H1 (cell line): Measurements from ENCODE around the gene HOXB4. TPM values are rescaled to one million over a fixed set of nuclear protein-coding genes. Genes with fewer than 3 reads are reported as not detected.

Experiments
- CTCF ChIA-PET: fragments of 300-600 bp; sonication (Branson Sonifier 250); formaldehyde crosslinking; loops from one replicate; lab custom pipeline; 2021; ENCODE audit not compliant: partially characterized antibody; lab: Charles Lee
- POLR2A ChIA-PET: fragments of 300-600 bp; sonication (Branson Sonifier 250); formaldehyde crosslinking; loops from one replicate; lab custom pipeline; 2021; ENCODE audit warnings: inconsistent platforms; ENCODE audit not compliant: partially characterized antibody; lab: Charles Lee
- DNase-seq, 2 experiments: peaks; one replicate each; pipeline versions ENCODE4 v3.0.0 to v3.0.0-alpha.2; 2010 to 2022; ENCODE audit warnings: low spot score in 2 of 2, low read depth in 1 of 2, mixed read lengths in 1 of 2
- FAIRE-seq: peaks from 2 replicates; lab custom pipeline; 2011; peaks lifted over from hg19 to GRCh38; lab: Jason Lieb, UNC
- H2AFZ ChIP-seq: 2 replicates; pipeline ENCODE4 v1.8.1; 2012; ENCODE audit warnings: low read length, inconsistent platforms
- H2AK5ac ChIP-seq: 2 replicates; pipeline ENCODE4 v1.6.1; 2013; ENCODE audit warnings: low read depth, low read length
- H2BK120ac ChIP-seq: replicated peaks from 2 replicates; pipeline ENCODE3; 2013; ENCODE audit warnings: low read depth, low read length, inconsistent platforms
- H2BK12ac ChIP-seq: 2 replicates; pipeline ENCODE4 v1.6.1; 2013; ENCODE audit warnings: low read depth, low read length
- H2BK15ac ChIP-seq: 2 replicates; pipeline ENCODE4 v1.6.1; 2013; ENCODE audit warnings: low read length
- H2BK20ac ChIP-seq: 2 replicates; pipeline ENCODE4 v1.6.1; 2013; ENCODE audit warnings: low read length
- H2BK5ac ChIP-seq: 2 replicates; pipeline ENCODE4 v1.6.1; 2013; ENCODE audit warnings: low read depth, low read length
- H3K14ac ChIP-seq: 2 replicates; pipeline ENCODE4 v1.6.1; 2013; ENCODE audit warnings: inconsistent platforms; ENCODE audit not compliant: insufficient read length
- H3K18ac ChIP-seq: 2 replicates; pipeline ENCODE4 v1.6.1; 2013; ENCODE audit warnings: low read length; ENCODE audit errors: extremely low read depth
- H3K23ac ChIP-seq: 2 replicates; pipeline ENCODE4 v1.6.1; 2013; ENCODE audit warnings: inconsistent platforms; ENCODE audit not compliant: insufficient read length
- H3K23me2 ChIP-seq: 2 replicates; pipeline ENCODE4 v1.6.1; 2013; ENCODE audit warnings: low read depth, low read length
- H3K27ac ChIP-seq: 2 replicates; pipeline ENCODE4 v1.6.1; 2011; ENCODE audit warnings: low read depth, low read length, inconsistent platforms
- H3K27me3 ChIP-seq, 4 experiments: replicated peaks in 1 of 4; 1 replicate in 1 of 4; 2 replicates in 3 of 4; pipeline versions ENCODE4 v1.6.1 to v1.8.1; 2011 to 2013; ENCODE audit warnings: low read length in 3 of 4, mild to moderate bottlenecking in 3 of 4, inconsistent platforms in 2 of 4, mixed read lengths in 2 of 4, moderate library complexity in 1 of 4; ENCODE audit not compliant: control insufficient read depth in 3 of 4, insufficient read depth in 3 of 4; ENCODE audit errors: extremely low read depth in 1 of 4
- H3K36me3 ChIP-seq, 4 experiments: 2 replicates each; pipeline versions ENCODE4 v1.6.1 to v1.8.1; 2011 to 2013; ENCODE audit warnings: mild to moderate bottlenecking in 4 of 4, low read length in 3 of 4, moderate library complexity in 2 of 4, control low read depth in 1 of 4, inconsistent platforms in 1 of 4; ENCODE audit not compliant: insufficient read depth in 4 of 4, control insufficient read depth in 2 of 4
- H3K4ac ChIP-seq: replicated peaks from 2 replicates; pipeline ENCODE3; 2013; ENCODE audit warnings: low read length, low read depth, mixed read lengths, inconsistent platforms; ENCODE audit not compliant: insufficient read length
- H3K4me1 ChIP-seq, 4 experiments: replicated peaks in 1 of 4; 1 replicate in 1 of 4; 2 replicates in 3 of 4; pipeline versions ENCODE4 v1.6.1 to v1.8.1; 2011 to 2013; ENCODE audit warnings: low read length in 3 of 4, inconsistent platforms in 2 of 4, mixed read lengths in 1 of 4; ENCODE audit not compliant: insufficient read depth in 4 of 4, control insufficient read depth in 3 of 4
- H3K4me2 ChIP-seq, 2 experiments: 2 replicates each; pipeline versions ENCODE4 v1.6.1 to v1.8.1; 2011 to 2013; ENCODE audit warnings: low read depth in 2 of 2, low read length in 2 of 2, control low read depth in 1 of 2, inconsistent platforms in 1 of 2, mild to moderate bottlenecking in 1 of 2; ENCODE audit not compliant: insufficient read depth in 1 of 2
- H3K4me3 ChIP-seq, 4 experiments: fragments of 200-600, 300-600 bp in 1 of 4; sonication (generic), shearing (Covaris generic), sonication (Bioruptor Twin) in 1 of 4; 2 replicates each; pipeline versions ENCODE4 v1.5.1 to v1.8.1; 2011 to 2016; ENCODE audit warnings: low read length in 4 of 4, low read depth in 3 of 4, control low read depth in 2 of 4, inconsistent platforms in 2 of 4, mild to moderate bottlenecking in 2 of 4, mixed read lengths in 1 of 4, moderate library complexity in 1 of 4; ENCODE audit not compliant: insufficient read depth in 2 of 4; ENCODE audit errors: extremely low read depth in 1 of 4
- H3K56ac ChIP-seq: replicated peaks from 2 replicates; pipeline ENCODE3; 2013; ENCODE audit warnings: low read depth, mild to moderate bottlenecking, mixed read lengths, low read length, inconsistent platforms; ENCODE audit not compliant: insufficient read length
- H3K79me1 ChIP-seq: 2 replicates; pipeline ENCODE4 v1.6.1; 2013; ENCODE audit warnings: low read depth, low read length, control low read depth
- H3K79me2 ChIP-seq, 2 experiments: 2 replicates each; pipeline versions ENCODE4 v1.6.1 to v1.8.1; 2012 to 2013; ENCODE audit warnings: low read length in 2 of 2, mild to moderate bottlenecking in 2 of 2, inconsistent platforms in 1 of 2; ENCODE audit not compliant: insufficient read depth in 2 of 2, control insufficient read depth in 1 of 2
- H3K9ac ChIP-seq, 4 experiments: replicated peaks in 1 of 4; 1 replicate in 1 of 4; 2 replicates in 3 of 4; pipeline versions ENCODE4 v1.6.1 to v1.8.1; 2011 to 2013; ENCODE audit warnings: low read depth in 3 of 4, low read length in 3 of 4, control low read depth in 2 of 4, mild to moderate bottlenecking in 2 of 4, moderate library complexity in 2 of 4, inconsistent platforms in 1 of 4; ENCODE audit errors: extremely low read depth in 1 of 4
- H3K9me3 ChIP-seq, 2 experiments: 2 replicates each; pipeline versions ENCODE4 v1.6.1 to v1.8.1; 2012 to 2013; ENCODE audit warnings: mild to moderate bottlenecking in 2 of 2, moderate library complexity in 2 of 2, control low read depth in 1 of 2, inconsistent platforms in 1 of 2, low read depth in 1 of 2, low read length in 1 of 2, mixed read lengths in 1 of 2; ENCODE audit not compliant: insufficient read depth in 2 of 2
- H4K20me1 ChIP-seq, 2 experiments: replicated peaks in 1 of 2; 2 replicates each; pipeline versions ENCODE3 to v1.8.1; 2011 to 2013; ENCODE audit warnings: inconsistent platforms in 2 of 2, low read length in 2 of 2, mild to moderate bottlenecking in 1 of 2; ENCODE audit not compliant: insufficient read depth in 2 of 2, control insufficient read depth in 1 of 2
- H4K5ac ChIP-seq: 2 replicates; pipeline ENCODE4 v1.6.1; 2013; ENCODE audit warnings: low read length, low read depth, mixed read lengths, inconsistent platforms; ENCODE audit not compliant: insufficient read length
- H4K8ac ChIP-seq: 2 replicates; pipeline ENCODE4 v1.8.0; 2013; ENCODE audit warnings: mild to moderate bottlenecking, moderate library complexity, low read length, inconsistent platforms; ENCODE audit not compliant: insufficient read depth; ENCODE audit errors: extremely low read depth
- H4K91ac ChIP-seq: replicated peaks from 2 replicates; pipeline ENCODE3; 2013; ENCODE audit warnings: low read length, mixed read lengths, inconsistent platforms; ENCODE audit not compliant: insufficient read length
- CHD1 ChIP-seq: IDR thresholded peaks from 2 replicates; pipeline ENCODE4 v1.6.1; 2012; ENCODE audit warnings: low read depth, low read length, improper control_type of control experiment
- EZH2 ChIP-seq: fragments of 200-600 bp; sonication (generic); IDR thresholded peaks from 2 replicates; pipeline ENCODE4 v1.7.1; 2012; ENCODE audit warnings: low read depth, mild to moderate bottlenecking, moderate library complexity, low read length, inconsistent platforms; ENCODE audit not compliant: severe bottlenecking
- KDM4A ChIP-seq: IDR thresholded peaks from one replicate; pipeline ENCODE4 v1.7.1; 2012; ENCODE audit warnings: low read depth, mild to moderate bottlenecking, moderate library complexity, low read length, inconsistent platforms; ENCODE audit not compliant: severe bottlenecking
- RNF2 ChIP-seq: fragments of 200-900, 300-1000 bp; sonication (generic); IDR thresholded peaks from 2 replicates; pipeline ENCODE4 v1.7.1; 2016; ENCODE audit warnings: borderline replicate concordance, low read depth, mild to moderate bottlenecking, antibody characterized with exemption, low read length; ENCODE audit not compliant: poor library complexity, severe bottlenecking; ENCODE audit errors: missing control alignments
- SIRT6 ChIP-seq: IDR thresholded peaks from one replicate; pipeline ENCODE4 v1.7.1; 2012; ENCODE audit warnings: low read length, inconsistent platforms
- SIX5 ChIP-seq: IDR thresholded peaks from 2 replicates; pipeline ENCODE4 v1.6.1; 2011; ENCODE audit warnings: mild to moderate bottlenecking, low read depth, low read length
- SP2 ChIP-seq: IDR thresholded peaks from 2 replicates; pipeline ENCODE4 v1.6.1; 2012; ENCODE audit warnings: mild to moderate bottlenecking, low read length, inconsistent platforms
- SUZ12 ChIP-seq: fragments of 200-600 bp; sonication (generic); IDR thresholded peaks from 2 replicates; pipeline ENCODE4 v1.6.1; 2012; ENCODE audit warnings: mild to moderate bottlenecking, inconsistent platforms, low read length, moderate library complexity, mixed read lengths
- WGBS, 2 experiments: shearing (Covaris generic) in 1 of 2; methylation state at CpG; one replicate each; pipeline versions ENCODE4 v1.1.6 to v1.1.7; 2013 to 2015; ENCODE audit warnings: low lambda C conversion rate in 2 of 2, mixed read lengths in 2 of 2, inconsistent platforms in 1 of 2, low coverage in 1 of 2, missing lambda C conversion rate in 1 of 2; ENCODE audit not compliant: insufficient replicate concordance in 2 of 2, insufficient coverage in 1 of 2, insufficient read length in 1 of 2; ENCODE audit errors: extremely low coverage in 1 of 2, missing lambda C conversion rate in 1 of 2; 5-methylcytosine and 5-hydroxymethylcytosine counted together
- polyA plus RNA-seq, 7 experiments: library from polyadenylated mRNA; depleted of rRNA in 3 of 7; stranded (reverse) in 5 of 7; unstranded in 2 of 7; fragments of >200 nt in 5 of 7; fragments of 200-250 nt in 2 of 7; gene quantifications; 1 replicate in 5 of 7; 2 replicates in 1 of 7; 4 replicates in 1 of 7; pipeline versions ENCODE4 v1.2.1 to v1.2.3, GENCODE V29; 2011 to 2013; ENCODE audit warnings: missing spikeins in 2 of 7, mixed read lengths in 2 of 7
- total RNA-seq: library from RNA; stranded (reverse); fragmentation: NEBNext Ultra II Directional; extraction: Animal tissue kit (Norgen Biotek cat#: 25700); gene quantifications from 2 replicates; pipeline ENCODE4 v1.2.1, GENCODE V29; 2021

HOXB4 gene
- total and polyA plus RNA-seq, 2 of the 8 experiments (the other 6 are each of a cell fraction or from before 2014, with no cell fraction given) = not detected

DNA sequence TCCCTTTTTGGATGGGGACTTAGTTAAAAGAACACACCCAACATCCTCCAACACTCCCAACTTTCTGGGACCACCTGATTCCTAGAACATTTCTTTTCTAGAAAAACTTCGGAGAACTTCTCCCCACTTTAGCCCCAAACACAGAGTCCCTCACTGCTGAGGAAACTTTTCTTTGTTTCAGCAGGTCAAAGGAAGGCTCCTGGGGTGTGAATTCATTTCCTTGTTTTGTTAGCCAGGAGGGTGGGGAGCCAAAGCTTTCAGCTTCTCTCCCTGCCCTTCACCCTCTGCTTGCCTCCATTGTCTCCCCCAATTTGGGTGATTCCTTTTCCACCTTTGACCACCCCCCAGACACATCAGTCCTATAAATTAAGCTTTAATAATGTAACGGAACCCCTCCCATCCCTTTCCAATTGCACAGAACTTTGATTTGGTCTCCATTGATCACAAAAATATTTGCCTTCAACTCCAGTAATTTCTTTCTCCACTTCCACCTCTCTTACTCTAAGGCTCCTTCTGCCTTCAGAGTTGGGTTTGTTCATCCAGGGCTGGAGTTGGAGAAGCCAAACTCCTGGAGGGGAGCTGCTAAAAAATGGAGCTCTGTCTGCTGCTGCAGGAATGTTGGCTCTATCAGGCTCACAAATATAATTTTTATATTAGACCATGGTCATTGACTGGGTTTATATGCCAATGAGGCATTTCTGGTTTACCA, 10.3 kb downstream of the HOXB4 start:
- Histone ChIP-seq H3K56ac (no peak overlapping the region), H3K27me3 (peaks cover 99 to 100% (median 100%) of the 10 kb centered on the region in 4 experiments), H3K27ac (no peak overlapping the region)
- TF ChIP-seq SIRT6 (no peak), RNF2 (peak; percentile 78), SP2 (no peak), EZH2 (peak; percentile 38), CHD1 (no peak), SIX5 (no peak), SUZ12 (no peak), KDM4A (no peak)
- TF ChIP-seq, all 59 proteins: peak for 2
- Histone ChIP-seq H3K14ac (no peak overlapping the region), H4K5ac (no peak overlapping the region), H3K4me1 (peaks cover 0 to 7% (median 4%) of the 10 kb centered on the region in 4 experiments; a peak in 5 of 7 replicates), H3K36me3 (no peaks in the 10 kb centered on the region; a peak in 1 of 8 replicates), H2BK12ac (0 out of 2 replicates have a peak overlapping the region, but pooled peaks have one; percentile 71), H2BK5ac (no peak overlapping the region), H4K91ac (no peak overlapping the region), H3K79me2 (no peaks in the 10 kb centered on the region), H2AK5ac (no peak overlapping the region), H3K9me3 (no peaks in the 10 kb centered on the region), H3K79me1 (no peaks in the 10 kb centered on the region), H2BK15ac (no peak overlapping the region), H2AFZ (no peak overlapping the region), H2BK120ac (no peak overlapping the region), H3K9ac (no peak overlapping the region), H4K20me1 (peaks cover 7 to 45% of the 10 kb centered on the region in 2 experiments), H3K18ac (peak overlapping the region; percentile 38; the same call in 1 of the 2 replicates), H4K8ac (no peak overlapping the region), H3K4me2 (no peak overlapping the region), H2BK20ac (0 out of 2 replicates have a peak overlapping the region, but pooled peaks have one; percentile 80), H3K23me2 (peaks cover 4% of the 10 kb centered on the region; the same call in 1 of the 2 replicates), H3K4me3 (no peak overlapping the region), H3K23ac (no peak overlapping the region), H3K4ac (no peak overlapping the region)
- DNase-seq (no peak), FAIRE-seq (no peak)
- WGBS, 2 experiments = 5% methylated on average over 2 of the region's 2 CpGs; no CpG with 5 or more reads in 1 of the 2 experiments
- POLR2A ChIA-PET = interaction anchor here (1.2 to 1.4 kb wide), 2 partner anchors 11 to 47 kb away, joined by 3 to 4 read pairs; no protein-coding TSS in a partner anchor
- CTCF ChIA-PET = interaction anchor here (0.6 to 4.8 kb wide), 11 partner anchors 11 to 369 kb away, joined by 3 to 32 read pairs (median 4); partner anchors contain the start of genes HOXB4 and HOXB5
